ENCODE data around the gene WNT5B. TPM values are rescaled to one million over a fixed set of nuclear protein-coding genes. Genes with fewer than 3 reads are reported as not detected.
"Not testable (repeated sequence)": the region's sequence is repeated elsewhere in the genome, so short reads cannot be mapped to it uniquely, and the experiment has no call there.

Gene WNT5B
- total RNA-seq, 3 donors from 2014 or later: 2.7 to 10.8 (median 4.7) TPM

- no peak for TF ChIP-seq CTCF (IDR thresholded peaks at IDR 0.05)
- DNase-seq: peak in 2 of 3 donors; percentile 54 to 77
- intact Hi-C loops (cut with DNase I, micrococcal nuclease): no loop called here
- H3K9me3 ChIP-seq: no peaks in the 10 kb centered on the region
- peak overlapping the region; percentile 94 for H3K4me3 ChIP-seq
- H3K4me1 ChIP-seq (ENCODE audit: low read depth): peaks cover 9% of the 10 kb centered on the region
- H3K36me3 ChIP-seq (ENCODE audit: low read depth): no peaks in the 10 kb centered on the region
- ATAC-seq: peak; percentile 59
These were observed 62.3 kb downstream of the WNT5B start for GRCh38 chr12:1691123-1692007.

- Histone ChIP-seq H3K4me3 (no peak overlapping the region), H3K36me3 (ENCODE audit: low read depth) (no peaks in the 10 kb centered on the region), H3K4me1 (ENCODE audit: low read depth) (peaks cover 9% of the 10 kb centered on the region), H3K9me3 (no peaks in the 10 kb centered on the region)
- no peak for DNase-seq
- ATAC-seq: no peak
- intact Hi-C loops (cut with DNase I, micrococcal nuclease): no loop called here
- TF ChIP-seq CTCF (IDR thresholded peaks at IDR 0.05): no peak
These were observed 63.2 kb downstream of the WNT5B start for GRCh38 chr12:1692226-1692625.

- intact Hi-C loops (cut with DNase I, micrococcal nuclease): no loop called here
- H3K9me3 ChIP-seq: no peaks in the 10 kb centered on the region
- TF ChIP-seq CTCF (IDR thresholded peaks at IDR 0.05): no peak
- ATAC-seq (no peak), DNase-seq (no peak)
- no peak overlapping the region for H3K4me3 ChIP-seq
- H3K4me1 ChIP-seq (ENCODE audit: low read depth): peaks cover 9% of the 10 kb centered on the region
- no peaks in the 10 kb centered on the region for H3K36me3 ChIP-seq (ENCODE audit: low read depth)
These were observed 64.0 kb downstream of the WNT5B start for GRCh38 chr12:1692895-1693610.

- H3K4me3 ChIP-seq; H3K36me3 ChIP-seq (ENCODE audit: low read depth); ATAC-seq; intact Hi-C loops (cut with DNase I, micrococcal nuclease); DNase-seq; H3K9me3 ChIP-seq: not testable (repeated sequence)
- H3K4me1 ChIP-seq (ENCODE audit: low read depth): peaks cover 11% of the 10 kb centered on the region
These were observed 66.1 kb downstream of the WNT5B start for GRCh38 chr12:1695097-1695496.

GRCh38 chr12:1695886-1696670 is 67.0 kb downstream of the WNT5B start:
- H3K4me1 ChIP-seq (ENCODE audit: low read depth): peaks cover 10% of the 10 kb centered on the region
- DNase-seq (no peak), ATAC-seq (no peak)
- H3K9me3 ChIP-seq: no peaks in the 10 kb centered on the region
- no peak overlapping the region for H3K4me3 ChIP-seq
- intact Hi-C loops (cut with DNase I, micrococcal nuclease): no loop called here
- H3K36me3 ChIP-seq (ENCODE audit: low read depth): no peaks in the 10 kb centered on the region
- TF ChIP-seq CTCF (IDR thresholded peaks at IDR 0.05): no peak
